NB4 (cell line): Measurements from ENCODE around the gene SPHK1.

ENCODE experiments used
- DNase-seq: peaks from one replicate; pipeline ENCODE4 v3.0.0; 2010; ENCODE audit warnings: low read depth
- H3K4me3 ChIP-seq: one replicate; pipeline ENCODE4 v1.5.1; 2011; ENCODE audit warnings: mild to moderate bottlenecking, low read depth, low read length, moderate library complexity
- MAX ChIP-seq: IDR thresholded peaks from 2 replicates; pipeline ENCODE4 v1.6.1; 2011; ENCODE audit warnings: low read depth, low read length
- MYC ChIP-seq: IDR thresholded peaks from 2 replicates; pipeline ENCODE4 v1.6.1; 2011; ENCODE audit warnings: low read depth, low read length
- POLR2A ChIP-seq: IDR thresholded peaks from 2 replicates; pipeline ENCODE4 v1.6.1; 2011; ENCODE audit warnings: mild to moderate bottlenecking; ENCODE audit not compliant: insufficient read length; ENCODE audit errors: extremely low read depth
- TF ChIP-seq, protein P1 (sequence below): IDR thresholded peaks from one replicate; pipeline ENCODE4 v1.5.1; 2012; ENCODE audit warnings: low read depth, low read length

The SPHK1 gene

GRCh38 chr17:76422860-76423259, 38.5 kb downstream of the SPHK1 start:
- DNase-seq, result no peak
- TF ChIP-seq, protein P1, sequence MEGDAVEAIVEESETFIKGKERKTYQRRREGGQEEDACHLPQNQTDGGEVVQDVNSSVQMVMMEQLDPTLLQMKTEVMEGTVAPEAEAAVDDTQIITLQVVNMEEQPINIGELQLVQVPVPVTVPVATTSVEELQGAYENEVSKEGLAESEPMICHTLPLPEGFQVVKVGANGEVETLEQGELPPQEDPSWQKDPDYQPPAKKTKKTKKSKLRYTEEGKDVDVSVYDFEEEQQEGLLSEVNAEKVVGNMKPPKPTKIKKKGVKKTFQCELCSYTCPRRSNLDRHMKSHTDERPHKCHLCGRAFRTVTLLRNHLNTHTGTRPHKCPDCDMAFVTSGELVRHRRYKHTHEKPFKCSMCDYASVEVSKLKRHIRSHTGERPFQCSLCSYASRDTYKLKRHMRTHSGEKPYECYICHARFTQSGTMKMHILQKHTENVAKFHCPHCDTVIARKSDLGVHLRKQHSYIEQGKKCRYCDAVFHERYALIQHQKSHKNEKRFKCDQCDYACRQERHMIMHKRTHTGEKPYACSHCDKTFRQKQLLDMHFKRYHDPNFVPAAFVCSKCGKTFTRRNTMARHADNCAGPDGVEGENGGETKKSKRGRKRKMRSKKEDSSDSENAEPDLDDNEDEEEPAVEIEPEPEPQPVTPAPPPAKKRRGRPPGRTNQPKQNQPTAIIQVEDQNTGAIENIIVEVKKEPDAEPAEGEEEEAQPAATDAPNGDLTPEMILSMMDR, result no peak
- TF ChIP-seq POLR2A (no peak), MYC (no peak), MAX (no peak)
- H3K4me3 ChIP-seq, result no peak overlapping the region

DNA sequence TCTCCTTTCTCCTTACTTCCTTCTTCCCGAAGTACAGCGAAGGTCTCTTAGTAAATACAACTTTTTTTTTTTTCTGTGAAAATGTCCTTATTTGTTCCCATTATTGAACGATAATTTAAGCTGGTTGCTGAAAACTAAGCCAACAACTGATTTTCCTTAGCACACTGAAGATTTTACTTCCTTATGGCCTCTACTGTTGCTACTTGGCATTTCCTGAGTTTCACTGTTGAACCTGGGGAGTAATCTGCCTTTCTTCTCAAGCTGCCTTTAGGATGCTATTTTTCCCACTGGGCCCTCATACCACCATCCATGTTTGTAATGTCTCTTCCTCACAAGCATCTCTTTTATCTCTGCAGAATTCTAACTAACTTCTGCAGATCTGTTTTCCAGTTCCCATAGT, 42.4 kb downstream of the SPHK1 start:
- no peak overlapping the region for H3K4me3 ChIP-seq
- TF ChIP-seq, protein P1, result no peak
- no peak for TF ChIP-seq MYC
- no peak for TF ChIP-seq MAX
- no peak for TF ChIP-seq POLR2A
- DNase-seq, result no peak

GRCh38 chr17:76427501-76428231, 43.3 kb downstream of the SPHK1 start:
- H3K4me3 ChIP-seq, result no peak overlapping the region
- no peak for TF ChIP-seq MAX
- TF ChIP-seq, protein P1, result no peak
- no peak for TF ChIP-seq POLR2A
- no peak for TF ChIP-seq MYC
- DNase-seq, result no peak

- no peak for DNase-seq
- TF ChIP-seq POLR2A, result no peak
- no peak for TF ChIP-seq MYC
- TF ChIP-seq MAX, result no peak
- TF ChIP-seq, protein P1, result no peak
- no peak overlapping the region for H3K4me3 ChIP-seq
These were observed 44.1 kb downstream of the SPHK1 start for GRCh38 chr17:76428511-76428910.

DNA sequence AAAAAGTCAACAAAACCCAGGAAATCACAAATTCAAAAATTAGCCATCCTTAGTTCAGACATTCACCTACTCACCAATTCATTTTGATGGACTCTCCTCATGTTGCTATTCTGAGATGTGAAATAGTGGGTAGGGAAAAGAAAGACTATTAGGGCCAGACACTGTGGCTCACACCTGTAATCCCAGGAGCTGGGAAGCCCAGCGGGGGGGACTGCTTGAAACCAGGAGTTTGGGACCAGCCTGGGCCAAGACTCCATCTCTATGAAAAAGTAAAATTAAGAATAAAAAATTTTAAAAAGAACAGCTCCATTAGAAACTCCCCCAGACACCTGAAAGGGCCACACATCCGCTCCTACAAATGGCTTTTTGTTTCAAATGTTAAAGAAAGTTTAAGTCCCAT, 47.1 kb downstream of the SPHK1 start:
- no peak overlapping the region for H3K4me3 ChIP-seq
- TF ChIP-seq, protein P1, result no peak
- TF ChIP-seq POLR2A (no peak), MAX (no peak), MYC (no peak)

More for the DNA sequence above, 47.1 kb downstream of the SPHK1 start:
- no peak for DNase-seq
